ENCODE measurements around the gene HIGD1A.
A peak's percentile ranks its signal among the peaks of the same experiment; 100 is the strongest.
"Not testable (repeated sequence)": the region's sequence is repeated elsewhere in the genome, so short reads cannot be mapped to it uniquely, and the experiment has no call there.

Gene HIGD1A

DNA sequence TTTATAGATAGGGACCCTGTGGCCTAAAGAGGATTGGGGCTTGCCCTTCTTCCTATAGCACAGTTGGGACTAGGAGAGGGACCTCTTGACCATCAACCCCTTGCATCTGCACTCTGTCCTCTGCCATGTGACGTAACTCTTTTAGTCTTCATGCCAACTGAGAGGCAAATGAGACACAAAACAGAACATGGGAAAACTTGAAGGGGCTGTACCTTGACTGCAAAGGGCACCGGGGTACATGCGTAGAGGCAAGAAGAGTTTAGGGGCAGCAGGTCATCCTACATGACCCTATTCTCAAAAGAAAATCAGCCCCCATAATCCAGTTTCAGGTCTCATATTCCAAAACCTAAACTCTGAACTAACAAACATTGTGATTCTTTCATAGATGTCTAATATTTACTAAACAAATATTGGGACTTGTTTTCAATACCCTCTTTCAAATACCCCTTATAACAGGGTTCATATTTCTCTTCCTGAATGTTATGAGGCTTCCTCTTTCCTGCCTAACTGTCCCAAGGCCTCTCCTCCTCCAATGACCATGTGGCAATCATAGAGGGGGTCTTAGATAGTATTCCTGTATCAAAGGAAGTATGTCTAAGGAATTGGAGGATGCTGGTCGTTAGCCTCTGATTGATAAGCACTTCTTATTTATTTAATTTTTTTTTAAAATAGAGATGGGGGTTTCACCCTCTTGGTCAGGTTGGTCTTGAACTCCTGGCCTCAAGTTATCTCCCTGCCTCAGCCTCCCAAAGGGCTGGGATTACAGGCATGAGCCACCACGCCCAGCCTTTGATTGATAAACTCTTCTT, 25.5 kb upstream of the HIGD1A start:
- DNase-seq: no peak

DNA sequence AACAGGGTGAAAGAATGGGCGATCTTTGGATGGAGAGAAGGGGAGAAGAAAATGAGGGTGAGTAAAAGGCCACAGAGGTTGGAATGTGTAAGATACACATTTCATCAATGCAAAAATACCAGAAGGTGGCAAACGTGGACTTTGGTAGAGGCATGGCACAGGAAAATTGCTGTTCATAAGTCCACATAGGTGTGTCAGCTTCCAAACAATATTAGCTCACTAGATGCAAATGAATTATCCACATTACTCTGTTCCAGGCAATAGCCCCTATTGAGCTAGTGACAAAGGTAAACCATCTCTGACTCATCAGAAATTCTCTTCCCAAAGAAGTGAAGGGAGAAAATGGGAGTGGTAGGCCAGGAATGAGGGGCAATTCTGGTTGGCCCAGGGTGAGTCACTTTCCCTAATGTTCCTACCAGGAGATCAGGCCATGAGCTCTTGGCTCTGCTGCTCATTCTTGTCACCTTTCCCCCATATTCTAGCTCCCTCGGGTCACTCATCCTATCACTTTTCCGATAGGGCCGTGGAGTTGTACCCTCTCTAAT, 24.9 kb upstream of the HIGD1A start:
- DNase-seq: no peak

DNA sequence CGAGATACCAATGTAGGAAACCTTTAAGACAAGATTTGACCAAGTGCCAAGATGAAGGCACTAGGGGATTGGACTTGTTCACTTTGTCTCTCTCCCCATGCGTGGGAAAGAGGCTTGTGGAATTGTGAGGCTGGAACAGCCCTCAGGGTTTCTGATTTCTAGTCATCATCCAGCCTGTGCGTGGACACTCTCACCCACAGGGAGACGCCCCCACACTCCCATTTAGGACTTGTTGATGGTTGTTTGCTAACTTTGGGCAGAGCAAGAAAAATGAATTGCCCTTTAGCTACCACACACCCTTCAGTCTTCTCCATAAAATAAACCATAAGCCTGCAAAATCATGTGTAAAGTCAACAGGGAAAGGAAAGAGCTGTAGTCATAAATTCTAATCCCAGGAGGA, 23.4 kb upstream of the HIGD1A start:
- no peak for DNase-seq

DNA sequence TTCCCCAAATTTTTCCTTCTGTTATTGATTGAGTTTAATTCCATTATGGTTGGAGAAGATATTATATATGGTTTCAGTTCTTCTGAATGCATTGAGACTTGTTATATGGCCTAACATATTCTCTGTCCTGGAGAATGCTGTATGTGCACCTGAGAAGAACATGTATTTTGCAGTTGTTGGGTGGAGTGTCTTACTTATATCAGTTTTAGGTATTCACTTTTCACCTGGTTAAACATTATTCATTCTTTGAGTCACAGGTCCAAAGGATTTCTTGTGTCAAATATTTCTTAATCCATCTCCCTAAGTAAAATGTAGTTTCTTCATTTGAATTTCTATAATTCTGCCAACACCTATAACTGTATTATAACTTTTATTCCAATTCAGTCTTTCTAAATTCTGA, 22.7 kb upstream of the HIGD1A start:
- DNase-seq: no peak

DNA sequence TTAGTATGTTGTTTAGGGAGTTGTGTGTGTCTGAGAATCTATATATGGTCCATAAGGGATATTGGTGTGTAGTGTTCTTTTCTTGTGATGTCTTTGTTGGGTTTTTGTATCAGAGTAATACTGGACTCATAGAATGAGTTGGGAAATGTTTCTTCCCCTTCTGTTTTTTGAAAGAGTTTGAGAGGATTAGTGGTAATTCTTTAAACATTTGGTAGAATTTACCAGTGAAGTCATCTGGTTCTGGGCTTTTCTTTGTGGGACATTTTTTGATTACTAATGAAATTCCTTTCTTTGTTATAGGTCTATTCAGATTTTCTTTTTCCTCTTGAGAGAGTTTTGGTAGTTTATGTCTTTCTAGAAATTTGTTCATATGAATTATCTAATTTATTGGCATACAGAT, 21.9 kb upstream of the HIGD1A start:
- DNase-seq: no peak

DNA sequence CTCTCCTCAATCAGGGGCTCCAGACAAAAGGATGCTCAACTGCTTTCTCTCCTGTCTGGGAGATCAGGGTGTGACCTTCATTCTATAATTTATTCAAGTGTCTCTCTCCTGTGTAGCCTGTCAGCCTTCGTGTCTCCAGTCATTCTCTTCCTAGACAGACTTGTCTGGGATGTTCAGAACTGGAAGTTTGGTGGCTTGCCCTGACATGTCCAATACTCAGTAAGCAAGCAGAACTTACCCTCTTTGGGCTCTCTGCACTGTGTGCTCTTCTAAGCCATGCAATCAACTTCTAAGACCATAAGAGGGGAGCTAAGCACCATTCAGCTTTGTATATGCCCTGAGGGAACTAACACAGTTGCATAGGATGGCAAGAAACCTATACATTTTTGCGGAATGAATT, 19.1 kb upstream of the HIGD1A start:
- no peak for DNase-seq

DNA sequence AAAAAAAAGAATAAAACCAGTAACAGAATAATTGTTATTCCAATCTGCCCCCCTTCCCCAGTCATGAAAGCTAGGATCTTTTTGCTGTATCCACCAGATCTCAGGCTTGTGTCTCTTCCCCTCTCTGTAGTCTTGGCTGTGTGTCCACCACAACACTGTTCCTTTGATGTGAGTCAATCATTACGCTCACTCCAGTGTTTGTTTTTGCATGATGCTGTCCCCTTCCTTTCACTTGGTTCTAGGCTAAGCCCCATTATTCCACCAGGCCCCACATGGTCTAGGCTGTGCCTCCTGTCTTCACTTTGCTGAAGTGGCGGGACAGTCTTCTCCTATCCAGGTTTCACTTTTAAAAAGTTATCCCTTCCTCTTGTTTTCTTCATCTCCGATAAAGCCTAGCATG, 18.5 kb upstream of the HIGD1A start:
- DNase-seq: no peak

DNA sequence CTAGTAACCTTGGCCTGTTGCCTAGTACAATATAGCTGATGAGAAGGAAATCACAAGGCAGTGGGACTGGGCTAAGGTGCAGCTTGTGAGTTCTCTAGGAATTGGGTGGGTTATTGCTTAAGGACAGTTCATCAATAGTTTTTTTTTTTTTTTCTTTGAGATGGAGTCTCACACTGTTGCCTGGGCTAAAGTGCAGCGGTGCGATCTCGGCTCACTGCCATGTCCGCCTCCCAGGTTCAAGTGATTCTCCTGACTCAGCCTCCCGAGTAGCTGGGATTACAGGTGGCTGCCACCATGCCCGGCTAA, 16.4 kb upstream of the HIGD1A start:
- no peak for DNase-seq

DNA sequence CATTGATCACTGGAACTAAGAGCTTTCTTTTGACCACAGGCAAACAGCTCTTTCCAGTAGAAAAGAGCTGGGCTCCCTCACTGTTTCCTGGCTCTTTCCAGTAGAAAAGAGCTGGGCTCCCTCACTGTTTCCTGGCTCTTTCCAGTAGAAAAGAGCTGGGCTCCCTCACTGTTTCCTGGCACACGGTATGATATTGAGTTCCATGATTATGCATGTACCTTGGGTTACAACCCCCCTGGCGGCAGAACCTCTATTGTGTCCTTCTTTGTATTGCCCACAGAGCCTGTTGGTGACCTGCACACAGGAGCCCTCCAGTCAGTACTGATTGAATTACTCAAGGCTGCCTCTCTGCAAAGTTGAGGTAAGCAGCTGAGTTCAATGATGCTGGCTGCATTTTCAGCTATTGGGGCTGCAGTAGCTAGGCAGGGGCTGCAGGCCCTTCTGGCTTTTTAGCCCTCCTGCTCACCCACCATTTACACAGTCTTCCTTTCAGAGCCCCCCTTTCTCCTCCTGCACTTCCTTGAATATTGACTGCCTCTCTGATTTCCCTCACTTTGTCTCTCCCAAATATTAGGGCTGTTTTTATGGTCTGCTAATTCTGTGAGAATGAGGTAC, 15.2 kb upstream of the HIGD1A start:
- no peak for DNase-seq

DNA sequence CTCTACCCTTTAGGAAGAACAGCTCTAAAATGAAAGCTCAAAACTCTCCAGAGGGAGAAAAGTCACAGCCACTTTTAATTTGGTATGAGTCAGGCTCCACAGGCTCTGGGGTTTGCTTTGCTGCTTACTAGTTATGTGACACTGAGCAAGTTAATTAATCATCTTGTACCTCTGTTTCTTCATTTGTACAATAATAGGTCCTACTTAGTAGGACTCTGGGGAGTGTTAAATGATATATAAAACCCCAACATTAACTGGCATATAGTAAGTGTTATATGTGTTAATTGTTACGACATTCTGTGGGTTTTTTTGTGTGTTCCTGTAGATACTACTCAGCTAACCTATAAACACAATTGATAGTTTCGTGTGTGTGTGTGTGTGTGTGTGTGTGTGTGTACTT, 11.5 kb upstream of the HIGD1A start:
- no peak for DNase-seq

DNA sequence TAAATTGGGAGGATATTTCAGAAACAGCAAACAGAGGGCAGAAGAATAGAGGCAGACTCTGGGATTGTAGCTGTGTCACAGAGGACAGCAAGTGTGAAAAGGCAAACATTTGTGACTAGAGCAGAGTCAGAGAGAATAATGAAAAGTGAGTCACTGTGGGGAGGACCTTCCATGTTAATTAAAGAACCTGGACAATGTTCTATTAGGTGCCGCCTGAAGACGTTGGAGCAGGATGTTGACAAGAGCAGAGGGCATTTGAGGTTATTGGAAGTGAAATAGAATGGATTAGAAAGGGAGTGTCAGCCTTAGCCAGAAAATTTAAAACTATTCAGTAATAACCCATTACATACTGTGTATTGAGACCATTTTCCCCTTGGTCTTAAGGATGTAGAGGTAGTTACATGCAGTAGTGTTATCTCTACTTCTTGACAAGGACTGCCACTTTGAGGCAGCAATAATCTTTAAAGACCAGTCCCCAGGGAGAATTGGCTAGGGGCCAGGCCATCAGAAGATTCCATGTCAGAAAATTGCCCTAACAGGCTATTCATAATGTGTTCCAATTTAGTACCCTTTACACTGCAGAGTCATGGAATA, 10.7 kb upstream of the HIGD1A start:
- no peak for DNase-seq

DNA sequence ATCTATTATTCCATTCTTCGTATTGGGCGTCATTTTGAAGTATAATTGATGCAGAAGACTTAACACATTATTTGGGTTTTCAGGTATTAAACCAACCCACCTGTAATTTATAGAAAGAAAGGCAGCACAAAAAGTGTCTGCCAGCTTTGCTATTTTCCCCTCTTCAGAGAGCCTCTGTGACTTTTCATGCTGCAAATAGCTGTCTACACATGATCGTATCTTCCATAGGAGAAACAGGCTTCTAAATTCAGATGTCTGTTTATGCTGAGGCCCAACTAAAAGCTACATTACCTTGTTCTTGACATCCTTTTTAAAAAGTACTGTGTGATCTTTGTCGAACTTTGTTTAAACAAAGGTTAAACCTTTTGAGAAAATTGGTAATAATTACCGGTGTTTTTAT, 10.0 kb upstream of the HIGD1A start:
- no peak for DNase-seq

DNA sequence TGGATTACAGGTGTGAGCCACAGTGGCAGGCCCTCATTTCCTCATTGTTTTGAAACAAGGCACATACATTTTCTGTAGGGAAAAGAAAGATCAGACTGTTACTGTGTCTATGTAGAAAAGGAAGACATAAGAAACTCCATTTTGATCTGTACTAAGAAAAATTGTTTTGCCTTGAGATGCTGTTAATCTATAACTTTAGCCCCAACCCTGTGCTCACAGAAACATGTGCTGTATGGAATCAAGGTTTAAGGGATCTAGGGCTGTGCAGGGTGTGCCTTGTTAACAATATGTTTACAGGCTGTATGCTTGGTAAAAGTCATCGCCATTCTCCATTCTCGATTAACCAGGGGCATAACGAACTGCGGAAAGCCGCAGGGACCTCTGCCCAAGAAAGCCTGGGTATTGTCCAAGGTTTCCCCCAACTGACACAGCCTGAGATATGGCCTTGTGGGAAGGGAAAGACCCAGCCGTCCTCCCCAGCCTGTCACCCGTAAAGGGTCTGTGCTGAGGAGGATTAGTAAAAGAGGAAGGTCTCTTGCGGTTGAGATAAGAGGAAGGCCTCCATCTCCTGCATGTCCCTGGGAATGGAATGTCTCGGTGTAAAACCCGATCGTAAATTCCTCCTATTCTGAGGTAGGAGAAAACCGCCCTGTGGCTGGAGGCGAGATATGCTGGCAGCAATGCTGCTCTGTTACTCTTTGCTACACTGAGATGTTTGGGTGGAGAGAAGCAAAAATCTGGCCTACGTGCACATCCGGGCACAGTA, 7.0 kb upstream of the HIGD1A start:
- not testable (repeated sequence) for DNase-seq

DNA sequence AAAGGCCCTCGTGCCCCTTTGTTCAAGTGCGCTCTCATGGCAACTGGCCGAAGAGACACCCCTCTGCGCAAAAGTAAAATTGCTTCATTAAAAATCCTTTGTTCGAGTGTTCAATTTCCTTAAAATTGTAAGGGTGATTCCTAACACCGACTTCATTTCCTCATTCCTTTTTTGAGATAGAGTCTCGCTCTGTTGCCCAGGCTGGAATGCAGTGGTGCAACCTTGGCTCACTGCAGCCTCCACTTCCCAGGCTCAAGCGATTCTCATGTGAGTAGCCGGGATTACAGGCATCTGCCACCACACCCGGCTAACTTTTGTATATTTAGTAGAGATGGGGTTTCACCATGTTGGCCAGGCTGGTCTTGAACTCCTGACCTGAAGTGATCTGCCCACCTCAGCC, 6.4 kb upstream of the HIGD1A start:
- DNase-seq: not testable (repeated sequence)

DNA sequence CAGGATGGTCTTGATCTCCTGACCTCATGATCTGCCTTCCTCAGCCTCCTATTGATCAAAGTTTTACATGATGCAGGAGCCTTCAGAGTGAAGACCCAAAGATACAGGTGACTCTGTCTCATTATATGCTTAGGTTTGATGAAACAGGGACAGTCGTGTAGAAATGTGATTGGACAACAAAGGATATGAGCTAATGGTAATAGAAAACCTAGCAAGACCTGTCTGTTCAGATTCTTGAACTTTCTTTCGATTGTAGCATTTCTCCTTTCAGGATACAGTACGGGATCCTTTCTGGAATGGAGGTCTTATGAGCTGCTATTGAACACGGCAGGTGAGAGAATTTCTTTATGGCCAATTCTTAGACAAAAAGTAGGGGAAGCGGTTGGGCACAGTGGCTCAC, 4.9 kb upstream of the HIGD1A start, which contains the start of gene ACKR2:
Gene ACKR2 (plus strand): TSS at position 244 of the 400 bp plus-strand sequence. CDS start 55,058 bp downstream, outside the sequence.
- DNase-seq: no peak

DNA sequence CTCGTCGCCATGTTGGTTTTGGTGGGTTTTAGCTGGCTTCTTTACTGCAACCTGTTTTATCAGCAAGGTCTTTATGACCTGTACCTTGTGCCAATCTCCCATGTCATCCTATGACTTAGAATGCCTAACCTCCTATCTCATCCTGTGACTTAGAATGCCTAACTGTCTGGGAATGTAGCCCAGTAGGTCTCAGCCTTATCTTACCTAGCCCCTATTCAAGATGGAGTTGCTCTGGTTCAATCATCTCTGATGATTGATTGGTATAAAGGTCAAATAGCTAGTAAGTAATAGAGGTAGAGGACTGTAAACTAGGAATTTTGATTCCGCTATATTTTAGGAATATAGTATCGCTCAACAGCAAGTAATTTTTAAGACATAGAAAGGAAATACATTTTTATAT, 3.6 kb upstream of the HIGD1A start:
- DNase-seq: no peak

DNA sequence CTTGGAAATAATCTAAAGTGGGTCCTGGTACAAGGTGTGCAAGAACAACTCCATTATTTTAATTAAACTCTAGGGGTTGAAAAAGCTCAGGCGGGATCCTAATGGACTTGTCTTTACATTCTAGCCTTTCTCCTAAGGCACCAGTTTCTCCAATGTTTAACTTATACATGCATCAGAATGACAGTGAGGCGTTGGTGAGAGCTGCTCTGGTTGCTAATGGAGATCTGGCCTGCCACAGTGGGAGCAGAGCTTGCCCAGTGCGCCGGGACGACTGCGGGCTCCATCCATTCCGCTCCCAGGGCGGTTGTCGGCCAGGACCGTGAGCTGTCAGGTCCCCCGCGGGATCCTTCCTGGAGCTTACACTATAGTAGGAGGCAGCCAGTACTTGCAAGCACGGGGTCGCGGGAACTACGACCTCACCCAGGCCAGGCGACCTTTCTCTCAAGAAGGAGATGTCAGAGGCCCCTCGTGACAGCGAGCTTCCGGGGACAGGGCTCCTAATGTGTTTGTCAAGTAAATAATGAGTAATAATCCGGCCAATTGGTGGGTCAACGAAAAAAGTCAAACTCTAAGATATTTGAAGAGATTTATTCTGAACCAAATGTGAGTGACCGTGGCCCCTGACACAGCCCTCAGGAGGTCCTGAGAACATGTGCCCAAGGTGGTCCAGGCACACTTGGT, 991 bp upstream of the HIGD1A start:
- peak in 16 of 56 donors; percentile 5 to 26 (median 10) for DNase-seq

DNA sequence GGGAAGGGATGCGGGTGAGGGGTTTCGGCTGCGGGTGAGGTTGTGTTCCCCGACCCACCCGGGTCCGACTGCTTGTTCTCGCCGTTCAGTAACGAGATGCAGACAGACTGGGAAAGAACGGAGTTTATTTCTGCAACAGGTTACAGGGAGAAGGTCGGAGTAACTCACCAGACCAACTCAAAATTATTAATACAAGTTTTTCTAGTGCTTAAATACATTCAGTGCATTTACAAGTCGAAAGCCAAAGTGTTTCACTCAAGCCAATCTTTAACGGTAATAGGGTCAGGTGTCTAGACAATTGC, 492 bp upstream of the HIGD1A start:
- no peak for DNase-seq

DNA sequence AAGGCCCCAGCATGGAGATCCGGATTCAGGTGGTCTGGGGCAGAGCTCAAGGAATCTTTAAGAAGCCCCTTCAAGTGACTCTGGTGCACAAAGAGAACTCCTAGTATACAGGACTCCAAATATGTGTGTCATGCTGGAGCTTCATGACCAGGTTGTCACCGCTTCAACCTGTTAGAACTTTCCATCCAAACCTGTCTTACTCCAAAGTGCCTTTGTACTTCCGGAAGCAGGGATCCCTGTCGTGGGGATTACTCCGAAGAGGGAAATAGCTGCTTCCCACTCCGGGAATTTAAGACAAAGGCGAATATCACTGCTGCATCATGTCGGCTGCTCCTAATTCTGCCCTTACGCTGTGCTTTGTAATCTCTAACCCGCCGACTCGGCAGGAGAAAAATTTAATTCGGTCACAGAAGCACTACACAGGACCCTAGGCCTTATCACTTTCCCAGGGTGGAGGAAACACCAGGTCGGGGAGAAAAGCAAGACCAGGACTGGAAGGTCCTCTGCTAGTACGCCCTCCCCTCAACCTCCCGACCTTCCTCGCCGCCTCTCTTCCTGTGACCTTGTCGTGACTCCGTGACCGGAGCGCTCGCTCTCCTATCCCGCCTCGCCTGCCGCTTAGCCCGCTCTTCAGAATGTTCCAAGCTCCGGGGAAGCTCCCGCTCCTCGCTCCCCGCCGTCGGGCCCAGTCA, 730 bp downstream of the HIGD1A start:
- peak in 23 of 56 donors; percentile 17 to 75 (median 53) for DNase-seq

DNA sequence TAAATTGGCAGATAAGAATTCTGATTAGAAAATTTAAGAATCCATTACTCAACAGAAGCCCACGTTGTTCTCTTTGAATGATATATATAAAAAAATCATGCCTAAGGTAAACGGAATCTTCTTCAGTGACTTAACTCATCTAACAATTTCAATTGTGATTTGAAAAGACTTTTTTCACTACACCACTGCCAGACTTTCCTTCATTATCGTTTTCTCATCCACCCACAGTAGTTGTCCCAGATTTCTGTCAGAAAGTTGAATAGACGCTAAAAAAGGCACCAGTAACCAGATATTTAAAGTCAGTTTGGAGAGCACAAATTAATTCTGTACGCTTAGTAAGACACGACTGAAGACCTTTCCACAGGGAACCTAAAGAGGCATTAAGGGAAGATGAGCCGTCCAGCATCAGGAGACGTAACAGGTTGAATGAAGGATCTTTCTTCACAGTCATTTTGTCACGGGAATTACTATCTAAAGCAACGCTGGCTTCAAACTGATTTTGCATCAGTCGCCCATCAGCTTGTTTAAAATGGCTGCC, 1.3 kb downstream of the HIGD1A start:
- peak in 1 of 56 donors; percentile 36 for DNase-seq

DNA sequence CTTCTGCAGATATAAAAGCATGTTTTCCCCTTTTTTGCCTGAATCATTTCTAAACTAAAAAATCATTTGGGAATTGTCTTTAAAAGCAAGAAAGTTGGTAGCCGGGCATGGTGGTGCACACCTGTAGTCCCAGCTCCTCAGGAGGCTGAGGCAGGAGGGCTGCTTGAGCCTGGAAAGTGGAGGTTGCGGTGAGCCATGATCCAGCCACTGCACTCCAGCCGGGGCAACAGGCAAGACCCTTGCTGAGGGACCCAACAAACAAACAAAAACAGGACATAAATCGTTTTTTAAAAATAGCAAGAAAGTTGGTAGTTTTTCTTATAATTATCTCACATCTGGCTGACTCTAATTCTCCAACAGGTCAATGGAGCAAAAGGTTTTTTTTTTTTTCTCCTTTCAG, 2.5 kb downstream of the HIGD1A start:
- no peak for DNase-seq

Data from nucleus accumbens (tissue), 56 donors.